Liver (tissue), 9 donors: Measurements from ENCODE around the gene PAOX. TPM values are rescaled to one million over a fixed set of nuclear protein-coding genes. Genes with fewer than 3 reads are reported as not detected.

ENCODE experiments used
- DNase-seq: peaks from one replicate; pipeline ENCODE4 v3.0.0-alpha.2; 2017; ENCODE audit warnings: low spot score
- H3K27ac ChIP-seq, 2 donors: one replicate each; pipeline ENCODE4 v1.7.0; 2013; ENCODE audit warnings: inconsistent platforms in 2 of 2, low read length in 2 of 2, control low read depth in 1 of 2, low read depth in 1 of 2, mild to moderate bottlenecking in 1 of 2
- H3K27me3 ChIP-seq, 4 donors: one replicate each; pipeline versions ENCODE4 v1.6.1 to v1.7.0; 2013; ENCODE audit warnings: low read length in 3 of 4, inconsistent platforms in 1 of 4, mild to moderate bottlenecking in 1 of 4, moderate library complexity in 1 of 4; ENCODE audit not compliant: control insufficient read depth in 4 of 4, insufficient read depth in 4 of 4
- H3K36me3 ChIP-seq, 4 donors: one replicate each; pipeline versions ENCODE4 v1.6.1 to v1.7.0; 2013; ENCODE audit warnings: low read length in 3 of 4, mild to moderate bottlenecking in 3 of 4, low read depth in 1 of 4, moderate library complexity in 1 of 4; ENCODE audit not compliant: control insufficient read depth in 4 of 4, insufficient read depth in 3 of 4
- H3K4me1 ChIP-seq, 4 donors: one replicate each; pipeline versions ENCODE4 v1.6.1 to v1.7.0; 2013; ENCODE audit warnings: low read length in 3 of 4, mild to moderate bottlenecking in 3 of 4, moderate library complexity in 1 of 4; ENCODE audit not compliant: control insufficient read depth in 4 of 4, insufficient read depth in 4 of 4
- H3K4me3 ChIP-seq, 3 donors: one replicate each; pipeline versions ENCODE4 v1.6.1 to v1.7.0; 2013; ENCODE audit warnings: low read length in 3 of 3, control low read depth in 1 of 3, low read depth in 1 of 3, mild to moderate bottlenecking in 1 of 3
- H3K9ac ChIP-seq, 2 donors: one replicate each; pipeline ENCODE4 v1.7.0; 2013; ENCODE audit warnings: low read length in 2 of 2, mild to moderate bottlenecking in 2 of 2, moderate library complexity in 2 of 2, control low read depth in 1 of 2, low read depth in 1 of 2
- H3K9me3 ChIP-seq, 4 donors: one replicate each; pipeline versions ENCODE4 v1.6.1 to v1.7.0; 2013; ENCODE audit warnings: low read length in 3 of 4; ENCODE audit not compliant: control insufficient read depth in 4 of 4
- ATF3 ChIP-seq: IDR thresholded peaks from 2 replicates; pipeline ENCODE4 v1.6.1; 2016; ENCODE audit warnings: antibody characterized with exemption
- CTCF ChIP-seq: fragments of 150-350 bp; IDR thresholded peaks from 2 replicates; pipeline ENCODE4 v1.5.1; 2017; ENCODE audit warnings: improper control_type of control experiment, low read depth, low read length; ENCODE audit not compliant: missing input control
- EGR1 ChIP-seq, 2 donors: IDR thresholded peaks; 2 replicates each; pipeline ENCODE4 v1.6.1; 2016 to 2018; ENCODE audit warnings: antibody characterized with exemption in 2 of 2, low read depth in 2 of 2
- FOXA1 ChIP-seq: IDR thresholded peaks from 2 replicates; pipeline ENCODE4 v1.6.1; 2016; ENCODE audit warnings: antibody characterized with exemption
- FOXA2 ChIP-seq: IDR thresholded peaks from 2 replicates; pipeline ENCODE4 v1.6.1; 2016; ENCODE audit warnings: antibody characterized with exemption
- GABPA ChIP-seq, 2 donors: IDR thresholded peaks in 1 of 2; conservative IDR thresholded peaks in 1 of 2; 2 replicates each; pipeline ENCODE4 v1.6.1; 2016; ENCODE audit warnings: antibody characterized with exemption in 2 of 2, mild to moderate bottlenecking in 1 of 2, moderate library complexity in 1 of 2
- HNF4A ChIP-seq, 2 donors: conservative IDR thresholded peaks; 2 replicates each; pipeline ENCODE4 v1.6.1; 2016; ENCODE audit warnings: antibody characterized with exemption in 2 of 2, mild to moderate bottlenecking in 2 of 2
- HNF4G ChIP-seq: IDR thresholded peaks from 2 replicates; pipeline ENCODE4 v1.6.1; 2016; ENCODE audit warnings: antibody characterized with exemption
- JUND ChIP-seq, 2 donors: IDR thresholded peaks; 2 replicates each; pipeline ENCODE4 v1.6.1; 2016; ENCODE audit warnings: antibody characterized with exemption in 2 of 2
- MAX ChIP-seq: IDR thresholded peaks from 2 replicates; pipeline ENCODE4 v1.6.1; 2016; ENCODE audit warnings: antibody characterized with exemption
- NR2F2 ChIP-seq: IDR thresholded peaks from 2 replicates; pipeline ENCODE4 v1.6.1; 2016; ENCODE audit warnings: antibody characterized with exemption
- RAD21 ChIP-seq, 2 donors: IDR thresholded peaks; 2 replicates each; pipeline ENCODE4 v1.6.1; 2016; ENCODE audit warnings: antibody characterized with exemption in 2 of 2, mild to moderate bottlenecking in 2 of 2
- REST ChIP-seq: IDR thresholded peaks from 2 replicates; pipeline ENCODE4 v1.6.1; 2016; ENCODE audit warnings: antibody characterized with exemption, mild to moderate bottlenecking
- RXRA ChIP-seq, 2 donors: IDR thresholded peaks; 2 replicates each; pipeline ENCODE4 v1.6.1; 2017 to 2018; ENCODE audit warnings: antibody characterized with exemption in 2 of 2, mild to moderate bottlenecking in 1 of 2
- SP1 ChIP-seq: IDR thresholded peaks from 2 replicates; pipeline ENCODE4 v1.6.1; 2018; ENCODE audit warnings: antibody characterized with exemption, mild to moderate bottlenecking
- TAF1 ChIP-seq: conservative IDR thresholded peaks from 2 replicates; pipeline ENCODE4 v1.6.1; 2016; ENCODE audit warnings: antibody characterized with exemption, mild to moderate bottlenecking
- YY1 ChIP-seq: IDR thresholded peaks from 2 replicates; pipeline ENCODE4 v1.6.1; 2016; ENCODE audit warnings: antibody characterized with exemption, mild to moderate bottlenecking
- ZBTB33 ChIP-seq: IDR thresholded peaks from 2 replicates; pipeline ENCODE4 v1.6.1; 2016; ENCODE audit warnings: antibody characterized with exemption
- WGBS: extraction: QIAGEN DNeasy Blood & Tissue Kit; methylation state at CpG from one replicate; pipeline ENCODE4 v1.1.7; 2013; 5-methylcytosine and 5-hydroxymethylcytosine counted together
- polyA plus RNA-seq, 2 donors: library from polyadenylated mRNA; stranded (reverse) in 1 of 2; unstranded in 1 of 2; fragments of 200-250 nt in 1 of 2; fragments of >200 nt in 1 of 2; fragmentation: Nextera tagmentation in 1 of 2; extraction: Ambion mirVana in 1 of 2; gene quantifications; one replicate each; pipeline versions ENCODE4 v1.2.1 to v1.2.3, GENCODE V29; 2013 to 2015
- total RNA-seq, 2 donors: library from RNA; depleted of rRNA; stranded (reverse); fragments of >200 nt; gene quantifications; one replicate each; pipeline ENCODE4 v1.2.3, GENCODE V29; 2014
- donor health status: healthy.
- donor health status: healthy.
- donor health status: healthy.
- donor health status: healthy.
- donor health status: healthy.

The PAOX gene
- total and polyA plus RNA-seq, 4 donors: 4.8 to 17.8 (median 13.3) TPM

- H3K36me3 ChIP-seq: no peaks in the 10 kb centered on the region
- H3K9me3 ChIP-seq: no peaks in the 10 kb centered on the region
- H3K4me1 ChIP-seq: peaks cover 0 to 21% (median 13%) of the 10 kb centered on the region in 4 donors
- H3K4me3 ChIP-seq: no peak overlapping the region
- TF ChIP-seq HNF4G: no peak
- no peak for TF ChIP-seq YY1
- TF ChIP-seq RAD21 (IDR thresholded peaks at IDR 0.05): no peak
- TF ChIP-seq FOXA1: no peak
- no peak for TF ChIP-seq FOXA2
- TF ChIP-seq GABPA (IDR thresholded peaks at IDR 0.05 in 1 of 2, conservative IDR thresholded peaks at IDR 0.05 in 1 of 2): no peak
- TF ChIP-seq NR2F2: no peak
- no peak for TF ChIP-seq SP1
- no peak for TF ChIP-seq RXRA (IDR thresholded peaks at IDR 0.05)
- no peak for TF ChIP-seq REST
- no peak for TF ChIP-seq EGR1 (IDR thresholded peaks at IDR 0.05; ENCODE audit: low read depth in 2 of 2)
- TF ChIP-seq ATF3: no peak
- no peak for DNase-seq
- no peak overlapping the region for H3K27ac ChIP-seq
- H3K9ac ChIP-seq: no peak overlapping the region
- WGBS: 63% methylated on average over 9 of the region's 9 CpGs
- H3K27me3 ChIP-seq: peaks cover 0 to 3% (median under 1%) of the 10 kb centered on the region in 4 donors
These were observed 35.5 kb upstream of the PAOX start for GRCh38 chr10:133343558-133343957.

- H3K27ac ChIP-seq: no peak overlapping the region
- no peak for TF ChIP-seq EGR1 (IDR thresholded peaks at IDR 0.05; ENCODE audit: low read depth in 2 of 2)
- no peak for TF ChIP-seq SP1
- no peak for TF ChIP-seq RXRA (IDR thresholded peaks at IDR 0.05)
- TF ChIP-seq TAF1: no peak
- TF ChIP-seq REST: no peak
- no peak for TF ChIP-seq CTCF
- no peak for TF ChIP-seq NR2F2
- TF ChIP-seq JUND (IDR thresholded peaks at IDR 0.05): no peak
- TF ChIP-seq HNF4A (conservative IDR thresholded peaks at IDR 0.05): no peak
- TF ChIP-seq ATF3: no peak
- TF ChIP-seq FOXA2: no peak
- TF ChIP-seq RAD21 (IDR thresholded peaks at IDR 0.05): no peak
- no peak for TF ChIP-seq MAX
- TF ChIP-seq HNF4G: no peak
- no peak for TF ChIP-seq ZBTB33
- no peak for TF ChIP-seq YY1
- no peak for TF ChIP-seq FOXA1
- no peak for TF ChIP-seq GABPA (IDR thresholded peaks at IDR 0.05 in 1 of 2, conservative IDR thresholded peaks at IDR 0.05 in 1 of 2)
- H3K9ac ChIP-seq: no peak overlapping the region
- DNase-seq: no peak
- WGBS: 69% methylated on average over 5 of the region's 5 CpGs
- peaks cover 0 to 2% (median 0%) of the 10 kb centered on the region in 4 donors for H3K27me3 ChIP-seq
- H3K9me3 ChIP-seq: no peaks in the 10 kb centered on the region
- H3K36me3 ChIP-seq: no peaks in the 10 kb centered on the region
- H3K4me1 ChIP-seq: peaks cover 1 to 27% (median 16%) of the 10 kb centered on the region in 4 donors
- H3K4me3 ChIP-seq: no peak overlapping the region
These were observed 34.8 kb upstream of the PAOX start for GRCh38 chr10:133344236-133344635.
